ENCODE data around the gene SLC24A2.

Gene SLC24A2

GRCh38 chr9:19809422-19810269 is 20.8 kb upstream of the SLC24A2 start:
- Histone ChIP-seq H3K4me3 (ENCODE audit: low read depth, low read length) (no peak overlapping the region), H3K27ac (no peak overlapping the region), H3K27me3 (replicated peaks) (no peaks in the 10 kb centered on the region), H3K36me3 (replicated peaks) (no peaks in the 10 kb centered on the region)
- TF ChIP-seq, protein P1, sequence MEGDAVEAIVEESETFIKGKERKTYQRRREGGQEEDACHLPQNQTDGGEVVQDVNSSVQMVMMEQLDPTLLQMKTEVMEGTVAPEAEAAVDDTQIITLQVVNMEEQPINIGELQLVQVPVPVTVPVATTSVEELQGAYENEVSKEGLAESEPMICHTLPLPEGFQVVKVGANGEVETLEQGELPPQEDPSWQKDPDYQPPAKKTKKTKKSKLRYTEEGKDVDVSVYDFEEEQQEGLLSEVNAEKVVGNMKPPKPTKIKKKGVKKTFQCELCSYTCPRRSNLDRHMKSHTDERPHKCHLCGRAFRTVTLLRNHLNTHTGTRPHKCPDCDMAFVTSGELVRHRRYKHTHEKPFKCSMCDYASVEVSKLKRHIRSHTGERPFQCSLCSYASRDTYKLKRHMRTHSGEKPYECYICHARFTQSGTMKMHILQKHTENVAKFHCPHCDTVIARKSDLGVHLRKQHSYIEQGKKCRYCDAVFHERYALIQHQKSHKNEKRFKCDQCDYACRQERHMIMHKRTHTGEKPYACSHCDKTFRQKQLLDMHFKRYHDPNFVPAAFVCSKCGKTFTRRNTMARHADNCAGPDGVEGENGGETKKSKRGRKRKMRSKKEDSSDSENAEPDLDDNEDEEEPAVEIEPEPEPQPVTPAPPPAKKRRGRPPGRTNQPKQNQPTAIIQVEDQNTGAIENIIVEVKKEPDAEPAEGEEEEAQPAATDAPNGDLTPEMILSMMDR (IDR thresholded peaks at IDR 0.05; ENCODE audit: low read depth, low read length, missing control alignments): no peak
- in situ Hi-C loops (cut with HindIII; ENCODE audit: low pct_ligation_motif_present, low sequenced_read_pairs): no loop called here
- no peak for DNase-seq

- Histone ChIP-seq H3K4me3 (ENCODE audit: low read depth, low read length) (no peak overlapping the region), H3K36me3 (replicated peaks) (no peaks in the 10 kb centered on the region), H3K27me3 (replicated peaks) (no peaks in the 10 kb centered on the region), H3K27ac (no peak overlapping the region)
- TF ChIP-seq, protein P1 (IDR thresholded peaks at IDR 0.05; ENCODE audit: low read depth, low read length, missing control alignments): no peak
- in situ Hi-C loops (cut with HindIII; ENCODE audit: low pct_ligation_motif_present, low sequenced_read_pairs): no loop called here
- DNase-seq: no peak
These were observed 18.5 kb upstream of the SLC24A2 start for GRCh38 chr9:19807182-19807892.

DNA sequence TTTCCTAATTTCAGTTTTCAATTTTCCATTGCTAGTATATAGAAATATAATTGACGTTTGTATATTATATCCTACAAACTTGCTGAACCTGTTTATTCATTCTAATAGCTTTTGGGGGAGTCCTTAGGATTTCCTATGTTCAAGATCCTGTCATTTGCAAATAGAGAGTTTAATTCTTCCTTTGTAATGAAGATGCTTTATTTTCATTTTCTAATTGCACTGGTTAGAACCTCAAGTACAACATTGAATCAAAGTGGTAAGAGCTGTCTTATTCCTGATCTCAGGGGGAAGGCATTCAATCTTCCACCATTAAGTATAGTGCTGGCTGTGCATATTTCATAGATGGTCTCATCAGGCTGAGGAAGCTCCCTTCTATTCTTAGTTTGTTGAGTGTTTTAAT is 15.6 kb upstream of the SLC24A2 start:
- TF ChIP-seq, protein P1 (IDR thresholded peaks at IDR 0.05; ENCODE audit: low read depth, low read length, missing control alignments): no peak
- in situ Hi-C loops (cut with HindIII; ENCODE audit: low pct_ligation_motif_present, low sequenced_read_pairs): no loop called here
- no peak overlapping the region for H3K27ac ChIP-seq
- no peaks in the 10 kb centered on the region for H3K36me3 ChIP-seq (replicated peaks)
- H3K4me3 ChIP-seq (ENCODE audit: low read depth, low read length): no peak overlapping the region
- H3K27me3 ChIP-seq (replicated peaks): no peaks in the 10 kb centered on the region
- no peak for DNase-seq

DNA sequence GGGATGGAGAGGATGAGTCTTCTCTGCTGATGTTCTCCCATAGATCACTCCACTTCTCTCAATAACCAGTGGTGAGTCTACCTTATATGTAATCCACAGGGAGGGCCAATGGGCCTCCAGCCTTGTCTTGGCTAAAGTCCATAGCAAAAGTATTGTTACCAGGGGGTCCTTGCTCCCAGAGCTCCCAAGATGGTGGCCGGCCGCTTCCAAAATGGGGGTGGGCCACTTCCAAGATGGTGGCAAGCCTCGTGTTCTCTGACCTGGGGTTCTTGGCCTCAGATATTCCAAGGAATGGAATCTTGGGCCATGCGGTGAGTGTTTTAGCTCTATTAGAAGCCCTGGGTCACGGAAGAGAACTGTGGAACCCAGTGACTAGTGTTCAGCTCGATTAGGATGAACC is 12.0 kb upstream of the SLC24A2 start:
- H3K36me3 ChIP-seq (replicated peaks): no peaks in the 10 kb centered on the region
- in situ Hi-C loops (cut with HindIII; ENCODE audit: low pct_ligation_motif_present, low sequenced_read_pairs): no loop called here
- H3K4me3 ChIP-seq (ENCODE audit: low read depth, low read length): no peak overlapping the region
- DNase-seq: no peak
- TF ChIP-seq, protein P1 (IDR thresholded peaks at IDR 0.05; ENCODE audit: low read depth, low read length, missing control alignments): no peak
- H3K27me3 ChIP-seq (replicated peaks): no peaks in the 10 kb centered on the region
- no peak overlapping the region for H3K27ac ChIP-seq

GRCh38 chr9:19799784-19800183 is 10.9 kb upstream of the SLC24A2 start:
- no peak overlapping the region for H3K4me3 ChIP-seq (ENCODE audit: low read depth, low read length)
- no peaks in the 10 kb centered on the region for H3K27me3 ChIP-seq (replicated peaks)
- no peak for DNase-seq
- H3K27ac ChIP-seq: no peak overlapping the region
- in situ Hi-C loops (cut with HindIII; ENCODE audit: low pct_ligation_motif_present, low sequenced_read_pairs): no loop called here
- no peaks in the 10 kb centered on the region for H3K36me3 ChIP-seq (replicated peaks)
- TF ChIP-seq, protein P1 (IDR thresholded peaks at IDR 0.05; ENCODE audit: low read depth, low read length, missing control alignments): no peak
